GM21786 (cell line): ENCODE measurements around the gene CNTN4.

Experiments
- ATAC-seq: cut with Tn5 transposase; IDR thresholded peaks from one replicate; pipeline ENCODE4 v1.9.1; 2021; ENCODE audit not compliant: unreplicated experiment

CNTN4 gene

DNA sequence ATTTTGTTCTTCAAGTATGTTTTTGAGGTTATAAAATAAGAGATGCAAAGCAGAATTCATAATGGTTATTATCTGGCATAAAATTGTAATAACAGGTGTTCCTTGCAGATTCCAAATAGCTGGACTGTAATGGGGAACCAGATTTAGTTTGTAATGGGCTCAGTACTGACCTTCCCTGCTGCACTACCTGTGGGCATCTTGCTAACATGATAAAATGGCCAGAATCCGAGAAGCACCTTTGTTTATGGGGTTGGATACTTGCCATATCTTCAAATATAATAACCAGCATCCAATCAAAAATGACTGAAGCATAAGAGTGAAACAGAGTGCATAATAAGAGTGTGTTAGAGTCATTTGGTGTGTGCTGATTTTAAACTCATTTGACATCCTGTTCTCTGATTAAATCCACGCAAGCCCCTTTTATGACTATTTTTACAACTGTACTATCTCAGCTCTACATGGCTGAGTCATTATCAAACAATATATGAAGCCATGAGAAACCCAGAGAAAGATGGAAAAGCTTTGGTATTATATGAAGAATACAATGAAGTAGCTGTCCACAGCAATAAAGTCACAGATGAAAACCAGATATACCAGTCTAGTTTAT lies 292.4 kb downstream of the CNTN4 start:
- ATAC-seq, result no peak

DNA sequence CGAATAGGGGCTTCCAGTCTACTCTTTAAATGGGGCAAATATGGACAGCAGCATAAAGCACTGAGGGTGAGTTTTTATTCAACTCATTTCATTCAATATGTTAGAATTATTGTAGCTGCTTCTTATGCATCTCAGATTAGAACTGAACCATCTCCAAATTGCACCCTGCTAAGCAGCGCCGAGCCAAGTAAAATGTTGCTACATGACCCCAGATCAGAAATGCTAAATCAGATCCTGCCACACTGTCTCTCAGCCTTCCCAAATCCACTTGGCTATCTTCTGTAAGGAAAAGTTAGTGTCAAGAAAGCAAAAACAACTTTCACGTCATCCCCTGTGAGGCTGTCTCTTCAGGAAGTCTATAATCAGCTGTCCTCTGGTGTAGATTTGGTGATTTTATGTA lies 293.2 kb downstream of the CNTN4 start:
- no peak for ATAC-seq

DNA sequence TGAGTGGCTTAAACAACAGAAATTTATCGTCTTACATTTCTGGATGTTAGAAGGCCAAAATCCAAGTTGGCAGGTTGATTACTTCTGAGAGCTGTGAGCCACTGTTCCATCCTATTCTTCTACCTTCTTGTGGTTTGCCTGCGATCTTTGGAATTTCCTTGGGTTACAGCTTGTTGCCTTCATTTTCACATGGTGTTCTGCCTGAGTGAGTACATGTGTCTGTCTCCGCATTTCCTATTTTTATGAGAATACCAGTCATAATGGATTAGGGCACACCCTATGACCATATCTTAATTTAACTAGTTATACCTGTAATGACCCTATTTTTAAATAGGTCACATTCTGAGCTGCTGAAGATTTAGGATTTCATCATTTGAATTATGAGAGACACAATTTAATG lies 294.3 kb downstream of the CNTN4 start:
- ATAC-seq, result no peak

DNA sequence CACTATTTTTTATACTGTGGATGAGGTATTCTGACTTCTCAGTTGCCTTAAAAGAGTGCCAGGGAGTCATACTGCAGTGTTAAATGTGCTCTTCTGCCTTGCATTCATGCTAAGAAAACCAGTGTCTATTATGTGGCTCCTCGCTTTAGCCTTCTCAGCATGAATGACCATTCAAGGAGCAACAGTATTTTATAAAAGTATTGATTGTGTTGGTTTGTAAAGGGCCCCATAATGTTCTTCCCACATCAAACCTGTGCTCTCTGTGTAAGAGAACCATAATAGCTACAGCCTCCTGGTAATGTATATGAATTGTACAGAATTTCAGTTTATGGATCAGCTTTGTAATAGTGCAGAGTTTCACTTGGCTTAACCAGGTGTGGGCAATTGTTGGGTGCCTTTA lies 316.4 kb downstream of the CNTN4 start:
- no peak for ATAC-seq

DNA sequence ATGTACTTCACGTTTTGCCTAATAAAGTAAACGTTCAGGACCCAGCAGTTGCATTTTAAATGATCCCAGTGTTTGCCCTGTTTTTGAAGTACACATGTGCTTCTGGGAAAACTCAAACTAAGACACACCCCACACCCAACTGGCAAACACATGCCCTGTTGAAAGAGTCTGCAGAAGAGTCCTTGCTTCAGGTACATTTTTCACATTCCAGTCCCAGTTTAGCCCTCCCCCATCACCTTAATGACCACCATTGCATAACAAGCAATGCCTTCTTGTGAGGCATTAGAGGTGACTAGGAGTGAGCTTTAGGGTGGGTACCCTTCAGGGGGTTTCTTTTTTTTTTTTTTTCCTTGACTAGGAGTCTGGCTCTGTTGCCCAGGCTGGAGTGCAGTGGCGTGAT lies 322.3 kb downstream of the CNTN4 start:
- ATAC-seq, result no peak

DNA sequence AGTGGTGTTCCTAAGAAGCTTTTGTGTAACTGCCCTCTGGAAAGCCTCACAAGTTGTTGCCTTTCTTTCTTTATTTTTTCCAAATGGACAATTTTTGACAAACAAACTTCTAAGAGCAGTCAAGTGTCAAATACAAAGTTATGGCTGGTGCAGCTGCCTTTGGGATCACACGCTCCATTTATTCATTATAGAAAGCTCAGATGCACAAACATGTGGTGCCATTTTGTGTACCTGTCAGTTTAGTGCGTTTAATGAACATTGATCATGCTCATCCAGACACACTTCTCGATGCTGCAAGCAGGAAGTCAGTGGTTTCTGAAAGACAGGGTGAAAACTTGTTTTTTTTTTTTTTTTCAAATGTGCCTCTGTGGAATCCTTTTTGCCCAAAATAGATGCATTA lies 324.5 kb downstream of the CNTN4 start:
- no peak for ATAC-seq

DNA sequence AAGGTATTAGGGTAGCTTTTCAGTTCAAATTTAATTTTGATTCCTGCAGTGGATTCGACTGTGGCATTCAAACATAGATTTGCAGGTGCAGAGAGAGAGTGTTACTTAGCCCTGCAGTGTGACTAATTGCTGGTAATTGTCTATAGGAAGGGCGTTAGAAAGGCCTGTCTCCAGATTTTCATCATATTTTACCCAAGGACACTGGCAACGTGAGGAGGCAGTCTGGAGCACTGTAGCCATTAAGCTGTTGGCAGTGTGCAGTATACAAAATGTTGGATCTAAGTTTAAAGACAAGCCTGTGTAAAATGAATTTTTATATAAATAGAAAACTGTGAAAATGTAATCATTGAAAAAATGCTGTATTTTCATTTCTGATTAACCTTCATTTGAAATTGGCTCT lies 342.9 kb downstream of the CNTN4 start:
- ATAC-seq, result no peak

DNA sequence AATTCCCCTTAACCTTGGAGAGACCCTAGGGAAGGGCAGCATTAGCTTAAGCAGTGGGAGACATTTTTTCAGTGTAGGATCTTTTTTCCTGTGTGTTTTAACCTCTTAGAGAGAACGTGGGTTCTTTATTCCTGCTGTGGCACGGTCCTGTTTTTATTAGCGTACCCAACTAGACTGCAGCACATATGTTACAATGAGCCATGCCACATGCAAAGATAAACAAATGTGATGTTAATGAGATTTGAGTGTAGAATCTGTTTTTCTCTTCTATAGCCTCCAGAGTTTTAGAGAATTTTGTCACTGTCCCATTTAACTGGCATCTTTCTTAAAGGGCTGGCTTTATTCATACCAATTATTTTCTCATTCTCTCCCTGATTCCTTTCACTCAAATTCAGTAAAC lies 347.5 kb downstream of the CNTN4 start:
- ATAC-seq, result no peak

DNA sequence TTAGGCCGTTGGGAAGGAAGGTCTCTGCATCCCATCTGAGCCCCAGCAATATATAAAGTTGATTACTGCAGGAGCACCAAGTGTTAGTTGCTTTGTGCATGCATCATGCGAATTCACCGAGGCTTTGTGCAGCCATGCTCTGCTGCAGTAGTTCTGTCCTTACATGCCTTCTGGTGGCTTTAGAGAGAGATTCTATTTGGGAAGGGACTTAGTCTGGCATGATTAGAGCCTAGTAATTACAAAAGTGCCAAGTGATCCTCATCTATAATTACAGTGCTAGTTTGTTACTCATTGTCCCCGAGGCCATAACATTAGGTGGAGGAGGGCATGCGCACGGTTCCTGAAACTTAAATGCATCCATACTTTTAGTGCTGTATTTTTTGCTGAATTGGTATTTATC lies 353.6 kb downstream of the CNTN4 start:
- no peak for ATAC-seq

DNA sequence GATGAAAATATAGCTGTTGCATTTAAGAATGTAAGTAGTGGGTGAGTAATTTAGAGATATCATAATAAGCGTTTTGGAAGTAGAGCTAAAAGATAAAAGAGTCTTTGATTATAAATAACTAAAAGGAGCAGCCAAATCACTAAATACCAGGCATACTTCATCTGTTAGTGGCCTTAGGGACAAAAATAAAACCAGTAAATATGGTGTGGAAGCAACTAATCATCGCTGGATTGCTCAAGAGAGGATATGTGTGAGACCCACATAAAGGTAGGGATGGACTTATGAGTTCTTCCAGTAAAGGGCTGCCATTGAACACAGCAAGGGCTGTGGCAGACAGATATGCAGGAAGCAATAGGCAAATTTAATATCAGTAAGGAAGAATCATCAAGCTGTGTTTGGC lies 356.2 kb downstream of the CNTN4 start:
- ATAC-seq, result no peak

DNA sequence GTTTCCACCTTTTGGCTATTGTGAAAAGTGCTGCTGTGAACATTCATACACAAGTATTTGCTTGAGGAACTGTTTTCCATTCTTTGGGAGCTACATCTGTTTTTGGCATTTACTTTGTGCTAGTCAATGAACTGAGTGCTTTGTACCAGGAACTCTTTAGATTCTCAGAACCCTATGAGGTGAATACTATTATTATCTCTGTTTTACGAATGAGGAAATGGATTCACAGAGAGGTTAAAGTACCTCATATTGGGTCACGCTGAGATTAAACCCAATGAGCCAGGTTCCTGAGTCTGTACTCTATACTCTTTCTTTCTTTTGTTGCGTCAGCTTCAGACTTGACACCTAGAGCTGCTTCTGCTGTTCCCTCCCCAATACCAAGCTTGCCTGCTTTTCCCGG lies 358.1 kb downstream of the CNTN4 start:
- no peak for ATAC-seq

DNA sequence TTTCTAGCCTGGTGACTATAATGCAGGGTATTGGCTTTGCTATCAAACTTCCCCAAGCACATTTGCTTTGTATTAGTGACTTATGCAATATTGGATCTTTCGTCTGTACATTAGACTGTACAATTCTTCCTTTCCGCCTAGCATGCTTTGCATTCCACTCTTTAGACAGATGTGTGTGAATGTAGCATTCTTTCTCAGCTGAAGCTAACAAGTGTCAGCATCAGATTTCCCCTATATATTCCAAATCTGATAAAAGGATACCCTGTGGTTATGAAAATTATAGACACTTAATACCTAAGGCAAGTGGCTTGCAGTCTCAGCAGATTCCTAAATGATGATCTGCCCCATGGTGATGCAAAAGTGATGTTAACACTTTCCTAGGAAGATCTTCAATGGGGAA lies 360.1 kb downstream of the CNTN4 start:
- no peak for ATAC-seq

DNA sequence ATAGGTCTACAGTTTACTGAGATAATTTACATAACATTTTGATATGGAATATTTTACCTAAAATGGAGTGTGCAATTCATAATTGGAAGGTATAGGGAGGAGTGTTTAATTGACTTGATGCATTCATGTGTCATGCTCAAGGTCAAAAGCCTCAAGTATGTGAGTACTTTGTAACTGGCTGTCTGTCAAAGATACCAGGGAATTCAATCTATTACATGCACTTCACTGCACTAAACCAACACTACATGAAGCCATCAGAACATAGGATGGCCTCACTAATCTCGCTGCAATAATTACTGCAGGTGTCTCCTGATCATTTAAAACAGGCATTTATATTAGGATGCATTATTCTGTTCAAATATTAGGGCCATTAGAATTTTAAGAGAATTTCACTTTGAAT lies 367.2 kb downstream of the CNTN4 start:
- ATAC-seq, result no peak

DNA sequence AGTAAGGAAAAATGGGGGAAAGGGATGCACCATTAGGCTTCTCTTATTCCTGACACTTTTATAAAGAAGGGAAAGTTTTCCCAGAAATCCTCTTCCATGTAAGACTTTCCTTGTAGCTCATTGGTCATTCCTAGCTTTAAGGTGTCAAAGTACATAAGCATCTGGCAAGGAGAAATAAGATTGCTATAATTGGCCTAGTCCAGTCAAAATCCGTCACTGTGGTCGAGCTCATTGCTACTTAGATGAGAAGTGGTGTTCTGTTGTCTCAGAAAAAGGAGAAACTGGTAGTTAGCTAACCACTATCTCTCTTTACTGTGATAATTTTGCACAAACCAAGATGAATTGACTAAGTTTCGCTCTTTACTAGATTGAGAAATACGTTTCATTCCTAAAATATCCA lies 370.1 kb downstream of the CNTN4 start:
- no peak for ATAC-seq

DNA sequence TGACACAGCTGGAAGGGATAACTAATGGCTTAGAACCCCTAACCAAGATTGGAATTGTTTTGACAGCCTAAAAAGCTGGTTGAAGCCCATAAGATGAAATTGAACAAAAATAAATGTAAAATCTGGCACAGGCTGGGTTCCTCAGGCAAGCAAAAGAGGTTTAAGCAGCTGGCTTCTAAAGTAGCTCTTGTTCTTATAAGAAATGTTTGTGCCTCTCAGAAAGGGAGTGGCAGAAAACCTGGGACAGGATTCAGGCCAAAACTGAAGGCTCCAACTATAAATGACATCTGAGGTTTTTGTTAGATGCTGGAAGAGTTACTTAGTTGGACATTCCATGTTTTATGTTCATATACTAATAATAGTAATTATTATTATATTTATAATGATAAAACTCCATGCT lies 378.3 kb downstream of the CNTN4 start:
- no peak for ATAC-seq

DNA sequence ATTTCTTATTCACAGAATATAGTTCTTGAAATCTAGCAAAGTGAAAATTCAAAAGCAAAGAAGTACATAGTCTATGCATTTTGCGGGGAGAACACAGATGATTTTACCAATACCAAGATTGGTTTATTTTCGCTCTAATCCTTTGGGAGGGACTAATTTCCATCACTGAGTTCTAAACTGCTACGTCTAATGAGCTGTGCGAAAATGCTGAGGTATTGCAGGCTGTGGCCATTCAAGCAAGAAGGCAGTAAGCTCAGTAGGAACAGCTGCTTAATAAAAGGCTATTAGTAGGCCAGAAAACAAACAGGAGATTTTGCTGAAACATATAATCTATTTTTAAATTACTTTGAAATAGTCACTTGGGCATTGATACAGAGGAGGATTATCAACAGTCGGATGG lies 379.0 kb downstream of the CNTN4 start:
- ATAC-seq, result no peak

DNA sequence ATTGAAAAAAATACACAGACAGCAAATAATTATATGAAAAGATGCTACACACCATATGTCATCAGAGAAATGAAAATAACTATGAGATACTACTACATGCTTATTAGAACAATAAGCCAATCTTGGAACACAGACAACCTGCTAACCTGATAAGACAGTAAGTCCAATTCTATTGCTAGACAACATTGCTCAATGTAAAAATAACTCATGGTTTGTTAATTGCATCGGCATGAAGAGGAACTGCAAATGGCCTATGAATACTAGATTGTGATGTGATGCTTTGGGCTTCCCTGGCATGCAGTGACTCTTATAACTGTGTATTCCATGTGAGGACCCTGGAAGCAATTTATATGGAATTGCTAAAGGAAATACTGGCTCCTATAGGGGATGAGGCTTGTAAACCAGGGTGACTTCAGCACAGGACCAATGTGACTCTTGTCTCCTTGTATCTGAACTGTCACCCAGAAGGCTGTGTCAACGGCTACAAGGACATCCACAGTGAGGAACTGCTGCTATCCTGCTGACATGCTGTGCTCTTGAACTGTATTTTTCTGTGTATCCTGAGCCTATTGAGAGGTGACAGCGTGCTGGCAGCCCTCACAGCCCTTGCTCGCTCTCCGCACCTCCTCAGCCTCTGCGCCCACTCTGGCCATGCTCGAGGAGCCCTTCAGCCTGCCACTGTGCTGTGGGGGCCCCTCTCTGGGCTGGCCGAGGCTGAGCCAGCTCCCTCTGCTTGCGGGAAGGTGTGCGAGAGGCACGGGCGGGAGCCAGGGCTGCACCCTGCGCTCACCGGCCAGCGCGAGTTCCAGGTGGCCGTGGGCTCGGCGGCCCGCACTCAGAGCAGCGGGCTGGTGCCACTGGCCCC lies 385.7 kb downstream of the CNTN4 start:
- ATAC-seq, result no peak

DNA sequence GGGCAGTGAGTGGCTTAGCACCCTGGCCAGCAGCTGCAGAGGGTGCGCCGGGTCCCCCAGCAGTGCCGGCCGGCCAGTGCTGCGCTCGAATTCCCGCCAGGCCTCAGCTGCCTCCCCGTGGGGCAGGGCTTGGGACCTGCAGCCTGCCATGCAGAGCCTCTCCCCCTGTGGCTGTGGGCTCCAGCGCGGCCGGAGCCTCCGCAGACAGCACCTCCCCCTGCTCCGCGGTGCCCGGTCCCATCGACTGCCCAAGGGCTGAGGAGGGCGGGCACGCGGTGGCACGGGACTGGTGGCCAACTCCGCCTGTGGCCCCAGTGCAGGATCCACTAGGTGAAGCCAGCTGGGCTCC lies 386.3 kb downstream of the CNTN4 start:
- ATAC-seq, result no peak

DNA sequence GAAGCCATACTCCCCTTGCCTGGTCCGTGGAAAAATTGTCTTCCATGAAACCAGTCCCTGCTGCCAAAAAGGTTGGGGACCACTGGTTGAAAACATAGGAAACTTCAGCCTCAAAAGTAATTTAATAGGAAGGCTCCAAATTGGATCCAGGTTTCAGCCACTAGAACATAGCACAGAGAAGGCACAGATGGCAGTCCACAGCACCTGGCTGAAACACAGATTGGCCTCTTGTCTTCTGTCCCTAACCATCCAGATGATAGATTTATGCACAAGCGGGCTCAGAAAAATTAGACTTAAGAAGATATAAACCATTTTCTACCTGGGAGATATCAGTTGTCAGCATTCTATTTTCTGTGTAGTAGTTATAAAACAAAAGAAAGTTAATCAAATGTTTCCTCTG lies 397.1 kb downstream of the CNTN4 start:
- no peak for ATAC-seq

DNA sequence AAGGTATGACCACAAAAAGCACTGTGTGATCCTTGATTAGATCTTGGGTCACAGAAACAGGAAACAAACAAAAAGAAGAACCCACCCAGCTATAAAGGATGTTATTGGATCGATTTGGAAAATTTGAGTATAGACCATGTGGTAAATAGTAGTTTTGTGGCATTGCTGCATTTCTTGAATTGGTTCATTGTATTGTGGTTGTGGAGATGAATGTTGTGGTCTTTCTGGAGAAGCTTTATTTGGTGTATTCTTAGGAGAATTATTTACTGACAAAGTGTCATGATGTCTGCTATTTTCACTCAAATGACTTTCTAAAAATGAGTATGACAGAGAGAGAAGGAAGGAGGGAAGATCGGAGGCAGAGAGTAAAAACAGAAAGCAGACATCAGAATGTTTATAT lies 406.2 kb downstream of the CNTN4 start:
- no peak for ATAC-seq

DNA sequence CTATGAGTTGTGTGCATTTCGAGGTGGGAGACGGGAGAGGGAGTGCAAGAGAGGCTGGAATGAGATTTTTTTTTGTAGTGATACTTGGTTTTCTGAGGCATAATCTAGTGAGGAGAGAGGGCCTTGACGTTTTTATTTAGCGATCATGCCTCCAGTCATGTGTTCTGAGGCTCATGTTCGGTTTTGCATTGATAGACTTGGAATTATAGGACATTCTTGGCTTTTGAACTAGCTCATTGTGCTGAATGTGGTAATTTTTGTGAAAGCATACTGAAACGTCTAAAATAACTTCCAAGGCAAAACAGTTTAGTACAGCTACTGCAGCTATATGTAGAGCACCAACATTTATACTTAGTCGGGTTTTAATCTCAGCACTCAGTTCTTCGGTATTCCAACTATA lies 408.1 kb downstream of the CNTN4 start:
- no peak for ATAC-seq

DNA sequence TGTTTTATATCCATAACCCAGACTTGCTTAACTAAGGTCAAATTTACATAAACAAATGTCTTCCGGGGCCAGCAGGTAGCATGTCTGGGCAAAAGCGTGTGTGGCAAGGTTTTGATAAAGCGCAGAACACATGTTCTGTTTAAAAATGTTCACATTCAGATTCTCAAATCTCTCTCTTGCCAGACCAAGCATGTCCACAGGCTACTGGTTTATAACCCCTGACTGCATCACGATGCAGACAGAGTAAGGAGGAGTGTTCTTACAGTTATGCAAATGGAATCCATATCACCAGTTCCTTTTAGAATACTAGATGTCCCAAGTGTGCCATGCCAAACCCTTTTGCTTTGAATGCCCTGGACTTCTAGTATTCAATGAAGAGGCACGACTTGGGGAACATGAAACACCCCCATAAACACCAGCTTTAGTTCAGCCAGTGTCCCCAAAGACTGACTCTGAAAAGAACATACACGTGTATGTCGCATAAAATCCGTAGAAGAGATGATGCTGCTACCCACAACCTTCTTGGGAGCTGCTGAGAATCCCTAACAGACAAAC lies 412.0 kb downstream of the CNTN4 start:
- no peak for ATAC-seq

DNA sequence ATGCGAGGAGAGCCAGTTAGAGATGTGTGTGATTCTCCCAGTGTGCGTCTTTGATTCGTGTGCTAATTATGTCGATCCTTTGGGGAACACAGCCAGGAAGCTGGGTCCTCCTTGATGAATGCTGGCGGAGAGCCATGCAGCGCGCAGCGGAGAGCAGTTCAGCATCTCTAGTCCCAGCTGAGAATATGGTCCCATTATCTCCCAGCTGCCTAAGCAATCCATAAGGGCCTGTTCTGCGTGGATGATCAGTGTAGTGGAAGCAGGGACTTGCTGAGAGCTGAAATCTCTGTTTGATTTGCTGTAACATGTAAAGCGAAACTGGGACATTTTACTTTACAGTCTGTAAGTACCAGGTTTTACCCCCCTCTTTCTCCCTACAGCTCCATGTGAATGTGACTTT lies 412.7 kb downstream of the CNTN4 start:
- ATAC-seq, result no peak
